B cell (primary cell): ENCODE results near the gene ASF1A. TPM values are rescaled to one million over a fixed set of nuclear protein-coding genes. Genes with fewer than 3 reads are reported as not detected.

Experiments
- ATAC-seq: fragments of 200-7000 bp; cut with Tn5 transposase; one replicate; pipeline ENCODE4 v1.10.0; 2021; ENCODE audit warnings: low read depth, mild to moderate bottlenecking, moderate number of reproducible peaks, moderate library complexity
- CTCF ChIA-PET: fragments of 350-600 bp; sonication (Branson Sonifier 250); formaldehyde crosslinking; loops from one replicate; lab custom pipeline; 2021; ENCODE audit warnings: antibody characterized with exemption, inconsistent platforms; lab: Charles Lee
- POLR2A ChIA-PET: fragments of 350-600 bp; sonication (Branson Sonifier 250); formaldehyde crosslinking; loops from one replicate; lab custom pipeline; 2021; ENCODE audit warnings: antibody characterized with exemption; lab: Charles Lee
- DNase-seq: peaks from one replicate; pipeline ENCODE4 v3.0.0; 2013
- H2AFZ ChIP-seq: 2 replicates; pipeline ENCODE4 v1.6.1; 2012; ENCODE audit warnings: mild to moderate bottlenecking, low read depth, low read length; ENCODE audit not compliant: insufficient read depth, poor library complexity, severe bottlenecking
- H3K27ac ChIP-seq, 2 donors: 1 replicate in 1 of 2; 2 replicates in 1 of 2; pipeline ENCODE4 v1.5.1; 2012 to 2013; ENCODE audit warnings: low read length in 2 of 2, mild to moderate bottlenecking in 2 of 2, moderate library complexity in 1 of 2
- H3K27me3 ChIP-seq, 4 experiments: fragments of 200-600 bp in 1 of 4; sonication (generic) in 1 of 4; replicated peaks in 1 of 4; 1 replicate in 2 of 4; 2 replicates in 2 of 4; pipeline versions ENCODE4 v1.6.1 to v1.7.0; 2013 to 2016; ENCODE audit warnings: low read length in 3 of 4, mild to moderate bottlenecking in 2 of 4, mixed read lengths in 1 of 4, moderate library complexity in 1 of 4; ENCODE audit not compliant: insufficient read depth in 4 of 4, control insufficient read depth in 3 of 4; ENCODE audit errors: control extremely low read depth in 1 of 4
- H3K36me3 ChIP-seq, 2 experiments: replicated peaks in 1 of 2; 1 replicate in 1 of 2; 2 replicates in 1 of 2; pipeline versions ENCODE4 v1.6.1 to v1.7.1; 2013; ENCODE audit warnings: low read length in 1 of 2; ENCODE audit not compliant: insufficient read depth in 2 of 2, control insufficient read depth in 1 of 2; ENCODE audit errors: control extremely low read depth in 1 of 2, extremely low read depth in 1 of 2
- H3K4me1 ChIP-seq, 2 donors: fragments of 200-600 bp in 1 of 2; sonication (generic) in 1 of 2; 1 replicate in 1 of 2; 2 replicates in 1 of 2; pipeline versions ENCODE4 v1.5.1 to v1.6.1; 2013 to 2017; ENCODE audit warnings: low read length in 2 of 2; ENCODE audit not compliant: control insufficient read depth in 2 of 2, insufficient read depth in 2 of 2
- H3K4me2 ChIP-seq: replicated peaks from 2 replicates; pipeline ENCODE3; 2012; ENCODE audit warnings: mild to moderate bottlenecking, low read depth, low read length; ENCODE audit not compliant: poor library complexity, severe bottlenecking
- H3K4me3 ChIP-seq, 5 experiments: fragments of 200-600 bp in 1 of 5; sonication (generic) in 1 of 5; 1 replicate in 3 of 5; 2 replicates in 2 of 5; pipeline versions ENCODE4 v1.5.1 to v1.7.0; 2011 to 2016; ENCODE audit warnings: low read length in 4 of 5, mild to moderate bottlenecking in 4 of 5, low read depth in 2 of 5, control low read depth in 1 of 5, moderate library complexity in 1 of 5; ENCODE audit not compliant: insufficient read depth in 1 of 5; ENCODE audit errors: control extremely low read depth in 1 of 5, extremely low read depth in 1 of 5
- H3K79me2 ChIP-seq: fragments of 200-600 bp; sonication (generic); one replicate; pipeline ENCODE4 v1.6.0; 2016; ENCODE audit warnings: low read length; ENCODE audit not compliant: control insufficient read depth, insufficient read depth
- H3K9ac ChIP-seq: fragments of 200-600 bp; sonication (generic); 2 replicates; pipeline ENCODE4 v1.6.1; 2017; ENCODE audit warnings: mild to moderate bottlenecking, low read length, moderate library complexity
- H3K9me3 ChIP-seq, 3 donors: one replicate each; pipeline versions ENCODE4 v1.6.1 to v1.7.1; 2013; ENCODE audit warnings: low read length in 2 of 3; ENCODE audit not compliant: control insufficient read depth in 2 of 3, insufficient read depth in 1 of 3; ENCODE audit errors: control extremely low read depth in 1 of 3
- H4K20me1 ChIP-seq: 2 replicates; pipeline ENCODE4 v1.6.0; 2012; ENCODE audit warnings: mild to moderate bottlenecking, low read length; ENCODE audit not compliant: insufficient read depth, control insufficient read depth, poor library complexity, severe bottlenecking
- H3K27ac Mint-ChIP-seq: one replicate; pipeline ENCODE4 v1.8.0; 2021; ENCODE audit warnings: mixed read lengths
- H3K27me3 Mint-ChIP-seq: one replicate; pipeline ENCODE4 v1.8.0; 2021; ENCODE audit warnings: mixed read lengths
- H3K4me1 Mint-ChIP-seq: one replicate; pipeline ENCODE4 v1.8.0; 2021; ENCODE audit warnings: mixed read lengths
- H3K4me3 Mint-ChIP-seq: one replicate; pipeline ENCODE4 v1.8.0; 2021; ENCODE audit warnings: mixed read lengths
- H3K9me3 Mint-ChIP-seq: one replicate; pipeline ENCODE4 v1.8.0; 2022; ENCODE audit warnings: mixed read lengths; ENCODE audit not compliant: insufficient read depth
- EZH2 ChIP-seq: IDR thresholded peaks from 2 replicates; pipeline ENCODE4 v1.6.1; 2012; ENCODE audit warnings: borderline replicate concordance, low read depth, mild to moderate bottlenecking, moderate library complexity, low read length; ENCODE audit not compliant: insufficient read depth, poor library complexity, severe bottlenecking
- WGBS: methylation state at CpG from one replicate; pipeline ENCODE4 v1.1.5; 2013; ENCODE audit warnings: missing lambda C conversion rate; ENCODE audit not compliant: insufficient coverage; 5-methylcytosine and 5-hydroxymethylcytosine counted together
- intact Hi-C: fragments of 100-400 bp; cut with micrococcal nuclease; formaldehyde crosslinking; loops from one replicate; pipeline ENCODE4 v1.10.0; 2022
- polyA plus RNA-seq: library from polyadenylated mRNA; depleted of rRNA; stranded (reverse); fragments of >200 nt; gene quantifications from 2 replicates; pipeline ENCODE4 v1.2.3, GENCODE V29; 2012
- total RNA-seq, 2 donors: library from RNA; stranded (reverse); fragments of 120-200 nt in 1 of 2; gene quantifications; 1 replicate in 1 of 2; 2 replicates in 1 of 2; pipeline versions ENCODE4 v1.2.3 to v1.2.4, GENCODE V29; 2013 to 2022
- TF ChIP-seq, protein P1 (sequence below): fragments of 200-600 bp; IDR thresholded peaks from one replicate; pipeline ENCODE4 v1.8.0; 2022; ENCODE audit warnings: antibody characterized with exemption, mild to moderate bottlenecking

The ASF1A gene
- total and polyA plus RNA-seq, 2 donors (not counting 1 experiment from before 2014, with no cell fraction given): 4.0 to 25.3 TPM

DNA sequence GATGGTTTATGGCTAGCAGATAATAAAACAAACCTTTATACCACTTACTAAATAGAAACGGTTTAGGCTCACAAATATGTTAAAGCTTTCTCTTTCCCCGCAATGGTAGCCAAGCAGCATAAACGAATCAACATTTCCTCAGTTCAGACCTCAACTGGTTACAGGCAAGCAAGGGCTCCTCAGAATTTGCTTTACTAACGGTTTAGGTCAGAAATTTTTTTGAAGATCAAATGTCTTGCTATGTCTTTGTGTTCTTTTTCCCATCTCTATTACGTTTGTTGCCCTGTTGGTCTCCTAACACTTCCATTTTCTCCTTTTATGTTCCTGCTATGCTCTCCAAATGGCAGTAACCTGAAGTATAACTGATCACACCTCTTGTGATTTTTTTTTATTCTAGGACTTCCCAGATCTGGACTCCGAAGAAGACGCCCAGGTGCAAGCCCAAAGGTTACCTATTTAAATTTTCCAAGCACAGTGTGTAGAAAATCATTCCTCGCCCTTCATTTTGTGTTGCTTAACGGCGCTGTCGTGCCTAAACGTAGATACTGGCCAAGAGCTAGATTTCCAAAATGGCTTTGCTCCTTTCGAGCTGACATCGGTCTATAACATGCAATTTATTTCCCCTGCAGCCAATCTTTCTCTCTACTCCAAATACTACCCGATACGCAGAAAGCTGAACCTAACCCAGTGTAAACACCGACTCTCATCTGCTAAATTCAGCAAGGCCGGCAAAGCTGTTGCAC is 717 bp upstream of the ASF1A start:
- Mint-ChIP-seq H3K4me3 (peak overlapping the region; percentile 91), H3K27ac (peak overlapping the region; percentile 95), H3K4me1 (peaks cover 58% of the 10 kb centered on the region), H3K27me3 (no peaks in the 10 kb centered on the region), H3K9me3 (no peaks in the 10 kb centered on the region)
- ATAC-seq: peak; percentile 19
- H2AFZ ChIP-seq: peak overlapping the region; percentile 93
- peaks cover 66% of the 10 kb centered on the region for H3K79me2 ChIP-seq
- peak overlapping the region; percentile 79 to 84 for H3K27ac ChIP-seq
- DNase-seq: no peak
- ChIA-PET POLR2A (interaction anchor here (0.5 to 1.8 kb wide), 7 partner anchors 11 to 242 kb away, joined by 3 to 6 read pairs (median 4); partner anchors contain the start of genes CEP85L and MCM9), CTCF (interaction anchor here (0.8 to 6.4 kb wide), 5 partner anchors 10 to 328 kb away, joined by 3 to 39 read pairs (median 3); partner anchors contain the start of gene MCM9)
- H3K4me3 ChIP-seq: peak overlapping the region; percentile 84 to 99 (median 91)
- TF ChIP-seq EZH2: no peak
- TF ChIP-seq, protein P1, sequence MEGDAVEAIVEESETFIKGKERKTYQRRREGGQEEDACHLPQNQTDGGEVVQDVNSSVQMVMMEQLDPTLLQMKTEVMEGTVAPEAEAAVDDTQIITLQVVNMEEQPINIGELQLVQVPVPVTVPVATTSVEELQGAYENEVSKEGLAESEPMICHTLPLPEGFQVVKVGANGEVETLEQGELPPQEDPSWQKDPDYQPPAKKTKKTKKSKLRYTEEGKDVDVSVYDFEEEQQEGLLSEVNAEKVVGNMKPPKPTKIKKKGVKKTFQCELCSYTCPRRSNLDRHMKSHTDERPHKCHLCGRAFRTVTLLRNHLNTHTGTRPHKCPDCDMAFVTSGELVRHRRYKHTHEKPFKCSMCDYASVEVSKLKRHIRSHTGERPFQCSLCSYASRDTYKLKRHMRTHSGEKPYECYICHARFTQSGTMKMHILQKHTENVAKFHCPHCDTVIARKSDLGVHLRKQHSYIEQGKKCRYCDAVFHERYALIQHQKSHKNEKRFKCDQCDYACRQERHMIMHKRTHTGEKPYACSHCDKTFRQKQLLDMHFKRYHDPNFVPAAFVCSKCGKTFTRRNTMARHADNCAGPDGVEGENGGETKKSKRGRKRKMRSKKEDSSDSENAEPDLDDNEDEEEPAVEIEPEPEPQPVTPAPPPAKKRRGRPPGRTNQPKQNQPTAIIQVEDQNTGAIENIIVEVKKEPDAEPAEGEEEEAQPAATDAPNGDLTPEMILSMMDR: no peak
- intact Hi-C loops: loop anchor here (1.0 to 10.0 kb wide), 7 partner anchors 12 to 1291 kb away; partner anchors contain the start of genes FAM184A, GOPC and MAN1A1
- no peaks in the 10 kb centered on the region for H3K27me3 ChIP-seq
- no peaks in the 10 kb centered on the region for H3K9me3 ChIP-seq
- H4K20me1 ChIP-seq: no peaks in the 10 kb centered on the region
- peaks cover 31 to 34% of the 10 kb centered on the region in 2 donors for H3K4me1 ChIP-seq
- under 1% methylated on average over 15 of the region's 18 CpGs for WGBS
- peak overlapping the region; percentile 85 for H3K9ac ChIP-seq
- no peaks in the 10 kb centered on the region for H3K36me3 ChIP-seq
- H3K4me2 ChIP-seq: peak overlapping the region; percentile 79
